H1 (cell line): ENCODE data around the gene MBTPS1. TPM values are rescaled to one million over a fixed set of nuclear protein-coding genes. Genes with fewer than 3 reads are reported as not detected.

Experiments used
- CTCF ChIA-PET: fragments of 300-600 bp; sonication (Branson Sonifier 250); formaldehyde crosslinking; loops from one replicate; lab custom pipeline; 2021; ENCODE audit not compliant: partially characterized antibody; lab: Charles Lee
- POLR2A ChIA-PET: fragments of 300-600 bp; sonication (Branson Sonifier 250); formaldehyde crosslinking; loops from one replicate; lab custom pipeline; 2021; ENCODE audit warnings: inconsistent platforms; ENCODE audit not compliant: partially characterized antibody; lab: Charles Lee
- DNase-seq, 2 experiments: peaks; one replicate each; pipeline versions ENCODE4 v3.0.0 to v3.0.0-alpha.2; 2010 to 2022; ENCODE audit warnings: low spot score in 2 of 2, low read depth in 1 of 2, mixed read lengths in 1 of 2
- FAIRE-seq: peaks from 2 replicates; lab custom pipeline; 2011; peaks lifted over from hg19 to GRCh38; lab: Jason Lieb, UNC
- H2AFZ ChIP-seq: 2 replicates; pipeline ENCODE4 v1.8.1; 2012; ENCODE audit warnings: low read length, inconsistent platforms
- H2AK5ac ChIP-seq: 2 replicates; pipeline ENCODE4 v1.6.1; 2013; ENCODE audit warnings: low read depth, low read length
- H2BK120ac ChIP-seq: replicated peaks from 2 replicates; pipeline ENCODE3; 2013; ENCODE audit warnings: low read depth, low read length, inconsistent platforms
- H2BK12ac ChIP-seq: 2 replicates; pipeline ENCODE4 v1.6.1; 2013; ENCODE audit warnings: low read depth, low read length
- H2BK15ac ChIP-seq: 2 replicates; pipeline ENCODE4 v1.6.1; 2013; ENCODE audit warnings: low read length
- H2BK20ac ChIP-seq: 2 replicates; pipeline ENCODE4 v1.6.1; 2013; ENCODE audit warnings: low read length
- H2BK5ac ChIP-seq: 2 replicates; pipeline ENCODE4 v1.6.1; 2013; ENCODE audit warnings: low read depth, low read length
- H3K14ac ChIP-seq: 2 replicates; pipeline ENCODE4 v1.6.1; 2013; ENCODE audit warnings: inconsistent platforms; ENCODE audit not compliant: insufficient read length
- H3K18ac ChIP-seq: 2 replicates; pipeline ENCODE4 v1.6.1; 2013; ENCODE audit warnings: low read length; ENCODE audit errors: extremely low read depth
- H3K23ac ChIP-seq: 2 replicates; pipeline ENCODE4 v1.6.1; 2013; ENCODE audit warnings: inconsistent platforms; ENCODE audit not compliant: insufficient read length
- H3K23me2 ChIP-seq: 2 replicates; pipeline ENCODE4 v1.6.1; 2013; ENCODE audit warnings: low read depth, low read length
- H3K27ac ChIP-seq: 2 replicates; pipeline ENCODE4 v1.6.1; 2011; ENCODE audit warnings: low read depth, low read length, inconsistent platforms
- H3K27me3 ChIP-seq, 4 experiments: replicated peaks in 1 of 4; 1 replicate in 1 of 4; 2 replicates in 3 of 4; pipeline versions ENCODE4 v1.6.1 to v1.8.1; 2011 to 2013; ENCODE audit warnings: low read length in 3 of 4, mild to moderate bottlenecking in 3 of 4, inconsistent platforms in 2 of 4, mixed read lengths in 2 of 4, moderate library complexity in 1 of 4; ENCODE audit not compliant: control insufficient read depth in 3 of 4, insufficient read depth in 3 of 4; ENCODE audit errors: extremely low read depth in 1 of 4
- H3K36me3 ChIP-seq, 4 experiments: 2 replicates each; pipeline versions ENCODE4 v1.6.1 to v1.8.1; 2011 to 2013; ENCODE audit warnings: mild to moderate bottlenecking in 4 of 4, low read length in 3 of 4, moderate library complexity in 2 of 4, control low read depth in 1 of 4, inconsistent platforms in 1 of 4; ENCODE audit not compliant: insufficient read depth in 4 of 4, control insufficient read depth in 2 of 4
- H3K4ac ChIP-seq: replicated peaks from 2 replicates; pipeline ENCODE3; 2013; ENCODE audit warnings: low read length, low read depth, mixed read lengths, inconsistent platforms; ENCODE audit not compliant: insufficient read length
- H3K4me1 ChIP-seq, 4 experiments: replicated peaks in 1 of 4; 1 replicate in 1 of 4; 2 replicates in 3 of 4; pipeline versions ENCODE4 v1.6.1 to v1.8.1; 2011 to 2013; ENCODE audit warnings: low read length in 3 of 4, inconsistent platforms in 2 of 4, mixed read lengths in 1 of 4; ENCODE audit not compliant: insufficient read depth in 4 of 4, control insufficient read depth in 3 of 4
- H3K4me2 ChIP-seq, 2 experiments: 2 replicates each; pipeline versions ENCODE4 v1.6.1 to v1.8.1; 2011 to 2013; ENCODE audit warnings: low read depth in 2 of 2, low read length in 2 of 2, control low read depth in 1 of 2, inconsistent platforms in 1 of 2, mild to moderate bottlenecking in 1 of 2; ENCODE audit not compliant: insufficient read depth in 1 of 2
- H3K4me3 ChIP-seq, 4 experiments: fragments of 200-600, 300-600 bp in 1 of 4; sonication (generic), shearing (Covaris generic), sonication (Bioruptor Twin) in 1 of 4; 2 replicates each; pipeline versions ENCODE4 v1.5.1 to v1.8.1; 2011 to 2016; ENCODE audit warnings: low read length in 4 of 4, low read depth in 3 of 4, control low read depth in 2 of 4, inconsistent platforms in 2 of 4, mild to moderate bottlenecking in 2 of 4, mixed read lengths in 1 of 4, moderate library complexity in 1 of 4; ENCODE audit not compliant: insufficient read depth in 2 of 4; ENCODE audit errors: extremely low read depth in 1 of 4
- H3K56ac ChIP-seq: replicated peaks from 2 replicates; pipeline ENCODE3; 2013; ENCODE audit warnings: low read depth, mild to moderate bottlenecking, mixed read lengths, low read length, inconsistent platforms; ENCODE audit not compliant: insufficient read length
- H3K79me1 ChIP-seq: 2 replicates; pipeline ENCODE4 v1.6.1; 2013; ENCODE audit warnings: low read depth, low read length, control low read depth
- H3K79me2 ChIP-seq, 2 experiments: 2 replicates each; pipeline versions ENCODE4 v1.6.1 to v1.8.1; 2012 to 2013; ENCODE audit warnings: low read length in 2 of 2, mild to moderate bottlenecking in 2 of 2, inconsistent platforms in 1 of 2; ENCODE audit not compliant: insufficient read depth in 2 of 2, control insufficient read depth in 1 of 2
- H3K9ac ChIP-seq, 4 experiments: replicated peaks in 1 of 4; 1 replicate in 1 of 4; 2 replicates in 3 of 4; pipeline versions ENCODE4 v1.6.1 to v1.8.1; 2011 to 2013; ENCODE audit warnings: low read depth in 3 of 4, low read length in 3 of 4, control low read depth in 2 of 4, mild to moderate bottlenecking in 2 of 4, moderate library complexity in 2 of 4, inconsistent platforms in 1 of 4; ENCODE audit errors: extremely low read depth in 1 of 4
- H3K9me3 ChIP-seq, 2 experiments: 2 replicates each; pipeline versions ENCODE4 v1.6.1 to v1.8.1; 2012 to 2013; ENCODE audit warnings: mild to moderate bottlenecking in 2 of 2, moderate library complexity in 2 of 2, control low read depth in 1 of 2, inconsistent platforms in 1 of 2, low read depth in 1 of 2, low read length in 1 of 2, mixed read lengths in 1 of 2; ENCODE audit not compliant: insufficient read depth in 2 of 2
- H4K20me1 ChIP-seq, 2 experiments: replicated peaks in 1 of 2; 2 replicates each; pipeline versions ENCODE3 to v1.8.1; 2011 to 2013; ENCODE audit warnings: inconsistent platforms in 2 of 2, low read length in 2 of 2, mild to moderate bottlenecking in 1 of 2; ENCODE audit not compliant: insufficient read depth in 2 of 2, control insufficient read depth in 1 of 2
- H4K5ac ChIP-seq: 2 replicates; pipeline ENCODE4 v1.6.1; 2013; ENCODE audit warnings: low read length, low read depth, mixed read lengths, inconsistent platforms; ENCODE audit not compliant: insufficient read length
- H4K8ac ChIP-seq: 2 replicates; pipeline ENCODE4 v1.8.0; 2013; ENCODE audit warnings: mild to moderate bottlenecking, moderate library complexity, low read length, inconsistent platforms; ENCODE audit not compliant: insufficient read depth; ENCODE audit errors: extremely low read depth
- H4K91ac ChIP-seq: replicated peaks from 2 replicates; pipeline ENCODE3; 2013; ENCODE audit warnings: low read length, mixed read lengths, inconsistent platforms; ENCODE audit not compliant: insufficient read length
- POU5F1 ChIP-seq: IDR thresholded peaks from 2 replicates; pipeline ENCODE4 v1.6.1; 2011; ENCODE audit warnings: low read depth, mild to moderate bottlenecking, low read length, moderate library complexity
- WGBS, 2 experiments: shearing (Covaris generic) in 1 of 2; methylation state at CpG; one replicate each; pipeline versions ENCODE4 v1.1.6 to v1.1.7; 2013 to 2015; ENCODE audit warnings: low lambda C conversion rate in 2 of 2, mixed read lengths in 2 of 2, inconsistent platforms in 1 of 2, low coverage in 1 of 2, missing lambda C conversion rate in 1 of 2; ENCODE audit not compliant: insufficient replicate concordance in 2 of 2, insufficient coverage in 1 of 2, insufficient read length in 1 of 2; ENCODE audit errors: extremely low coverage in 1 of 2, missing lambda C conversion rate in 1 of 2; 5-methylcytosine and 5-hydroxymethylcytosine counted together
- polyA plus RNA-seq, 7 experiments: library from polyadenylated mRNA; depleted of rRNA in 3 of 7; stranded (reverse) in 5 of 7; unstranded in 2 of 7; fragments of >200 nt in 5 of 7; fragments of 200-250 nt in 2 of 7; gene quantifications; 1 replicate in 5 of 7; 2 replicates in 1 of 7; 4 replicates in 1 of 7; pipeline versions ENCODE4 v1.2.1 to v1.2.3, GENCODE V29; 2011 to 2013; ENCODE audit warnings: missing spikeins in 2 of 7, mixed read lengths in 2 of 7
- total RNA-seq: library from RNA; stranded (reverse); fragmentation: NEBNext Ultra II Directional; extraction: Animal tissue kit (Norgen Biotek cat#: 25700); gene quantifications from 2 replicates; pipeline ENCODE4 v1.2.1, GENCODE V29; 2021

MBTPS1 gene
- total and polyA plus RNA-seq, 2 of the 8 experiments (the other 6 are each of a cell fraction or from before 2014, with no cell fraction given), result 30.6 to 53.3 TPM

- POLR2A ChIA-PET, result interaction anchor here (1.3 kb wide), 1 partner anchor 18 kb away, joined by 3 read pairs; no protein-coding TSS in a partner anchor
- no peak overlapping the region for H3K4ac ChIP-seq
- H3K4me2 ChIP-seq, result no peak overlapping the region
- H3K27ac ChIP-seq, result no peak overlapping the region
- no peak overlapping the region for H3K9ac ChIP-seq
- H3K79me2 ChIP-seq, result no peaks in the 10 kb centered on the region
- TF ChIP-seq POU5F1, result no peak
- TF ChIP-seq, all 59 proteins: peak for 0
- H4K8ac ChIP-seq, result no peak overlapping the region
- no peak for FAIRE-seq
- no peak overlapping the region for H2BK15ac ChIP-seq
- 85% methylated on average over 9 of the region's 9 CpGs; no CpG with 5 or more reads in 1 of the 2 experiments for WGBS, 2 experiments
- no peak overlapping the region for H2BK5ac ChIP-seq
- H3K23ac ChIP-seq, result no peak overlapping the region
- H3K36me3 ChIP-seq, result no peaks in the 10 kb centered on the region
- CTCF ChIA-PET, result interaction anchor here (1.1 to 1.7 kb wide), 3 partner anchors 12 to 20 kb away, joined by 3 to 4 read pairs (median 3); no protein-coding TSS in a partner anchor
- no peaks in the 10 kb centered on the region for H3K4me1 ChIP-seq
- H3K23me2 ChIP-seq, result no peaks in the 10 kb centered on the region
- H2BK120ac ChIP-seq, result no peak overlapping the region
- no peaks in the 10 kb centered on the region for H3K27me3 ChIP-seq
- H2AK5ac ChIP-seq, result no peak overlapping the region
- no peaks in the 10 kb centered on the region for H4K20me1 ChIP-seq
- H2AFZ ChIP-seq, result no peak overlapping the region
- H3K18ac ChIP-seq, result no peak overlapping the region
- H4K5ac ChIP-seq, result no peak overlapping the region
- no peak overlapping the region for H3K14ac ChIP-seq
- no peaks in the 10 kb centered on the region for H3K79me1 ChIP-seq
- H3K9me3 ChIP-seq, result no peaks in the 10 kb centered on the region
- no peak overlapping the region for H4K91ac ChIP-seq
- no peak overlapping the region for H2BK12ac ChIP-seq
- no peak overlapping the region for H3K4me3 ChIP-seq
- no peak for DNase-seq
- no peak overlapping the region for H3K56ac ChIP-seq
- H2BK20ac ChIP-seq, result no peak overlapping the region
Observed at GRCh38 chr16:84159007-84159406, 42.3 kb upstream of the MBTPS1 start.
